ENCODE measurements around the gene BHLHE23.
"Not testable (repeated sequence)": the region's sequence is repeated elsewhere in the genome, so short reads cannot be mapped to it uniquely, and the experiment has no call there.

The BHLHE23 gene

DNA sequence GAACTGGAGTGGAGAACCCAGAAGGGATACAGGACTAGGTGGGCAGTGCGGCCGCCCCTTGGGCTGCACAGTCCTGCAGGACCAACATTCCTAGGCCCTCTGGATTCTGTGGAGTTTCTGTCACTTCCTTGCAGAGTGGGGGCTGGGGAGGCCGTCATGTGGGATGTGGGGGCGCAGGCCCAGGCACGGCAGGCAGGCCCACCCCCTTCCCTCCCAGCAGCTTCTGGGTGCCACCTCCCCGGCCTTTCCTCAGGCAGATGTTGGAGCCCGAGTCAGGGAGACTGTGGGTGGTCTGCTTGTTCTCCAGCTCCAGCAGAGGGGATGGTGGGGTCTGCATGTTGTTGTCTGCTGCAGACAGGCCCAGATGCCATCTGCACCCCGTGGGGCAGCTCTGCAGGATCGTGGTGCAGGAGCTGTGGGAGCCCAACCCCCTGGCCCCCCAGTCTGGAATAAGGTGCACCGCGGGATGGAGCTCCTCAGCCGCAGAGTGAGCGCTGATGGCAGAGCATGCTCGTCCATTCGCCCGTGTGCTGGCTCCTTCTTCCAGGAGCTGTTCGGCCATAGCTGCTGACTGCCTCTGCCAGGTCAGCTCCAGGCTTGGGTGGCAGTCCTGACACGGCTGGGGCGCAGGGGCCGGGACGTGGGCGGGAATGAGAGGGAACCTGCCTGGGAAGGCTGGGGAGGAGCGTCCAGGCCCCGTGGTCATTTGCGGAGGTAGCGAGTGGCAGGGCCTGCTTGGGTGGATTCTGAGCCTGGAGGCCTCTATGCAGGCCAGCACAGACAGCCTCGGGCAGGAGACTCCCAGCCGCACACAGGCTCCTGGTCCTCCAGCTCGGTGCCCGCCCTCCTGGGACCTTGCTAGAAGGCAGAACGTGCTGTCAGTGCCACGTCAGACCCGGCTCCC lies 36.2 kb downstream of the BHLHE23 start:
- no peak for DNase-seq

DNA sequence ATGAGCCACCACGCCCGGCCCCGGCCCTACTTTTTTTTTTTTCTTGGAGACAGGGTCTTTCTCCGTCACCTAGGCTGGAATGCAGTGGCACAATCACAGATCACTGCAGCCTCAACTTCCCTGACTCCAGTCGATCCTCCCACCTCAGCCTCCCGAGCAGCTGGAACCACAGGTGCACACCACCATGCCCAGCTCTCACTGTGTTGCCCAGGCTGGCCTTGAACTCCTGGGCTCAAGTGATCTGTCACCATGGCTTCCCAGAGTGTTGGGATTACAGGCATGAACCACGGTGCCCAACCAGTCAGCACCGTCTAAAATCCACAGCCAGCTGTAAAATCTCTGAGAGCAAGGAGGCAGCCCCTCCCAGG lies 36.8 kb downstream of the BHLHE23 start:
- no peak for DNase-seq

- no peak for DNase-seq
Observed at GRCh38 chr20:62969179-62969760, 37.5 kb downstream of the BHLHE23 start.

DNA sequence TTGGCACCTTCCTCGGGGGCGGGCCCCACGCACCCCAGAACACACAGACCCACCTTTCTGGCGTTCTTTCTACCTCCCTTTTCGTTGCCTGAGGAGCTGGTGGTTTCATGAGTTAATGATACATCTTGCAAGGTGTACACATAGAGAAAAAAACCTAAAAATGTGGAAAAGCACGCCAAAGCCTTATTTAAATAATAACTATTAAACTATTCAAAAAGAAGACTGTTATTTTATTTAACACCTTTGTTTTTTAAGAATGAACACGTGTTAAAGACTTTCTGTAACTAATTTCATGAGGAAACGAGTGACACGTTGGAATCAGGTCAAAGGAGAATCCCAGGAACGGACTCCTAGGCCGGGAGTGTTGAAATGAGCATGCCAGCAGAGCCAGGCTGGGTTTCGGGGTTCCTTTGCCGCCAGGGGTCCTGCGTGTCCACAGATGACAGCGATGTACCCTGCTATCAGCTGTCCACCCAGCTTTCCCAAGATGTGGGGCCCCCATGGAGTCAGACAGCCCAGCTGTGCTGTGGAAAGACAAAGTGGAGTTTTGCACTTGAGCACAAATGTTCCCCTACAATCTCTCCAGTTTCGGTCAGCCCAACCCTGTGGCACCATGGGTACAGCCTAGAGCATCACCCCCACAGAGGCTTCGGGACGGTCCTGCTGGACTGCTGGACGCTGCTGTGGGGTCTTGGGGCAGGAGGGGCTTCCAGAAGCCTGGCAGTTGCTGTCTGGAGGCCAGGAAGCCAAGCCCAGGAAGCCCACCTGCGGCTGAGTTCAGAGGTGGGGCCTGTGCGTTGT lies 38.2 kb downstream of the BHLHE23 start:
- DNase-seq = no peak

GRCh38 chr20:62967628-62968351 lies 39.0 kb downstream of the BHLHE23 start:
- DNase-seq = no peak

DNA sequence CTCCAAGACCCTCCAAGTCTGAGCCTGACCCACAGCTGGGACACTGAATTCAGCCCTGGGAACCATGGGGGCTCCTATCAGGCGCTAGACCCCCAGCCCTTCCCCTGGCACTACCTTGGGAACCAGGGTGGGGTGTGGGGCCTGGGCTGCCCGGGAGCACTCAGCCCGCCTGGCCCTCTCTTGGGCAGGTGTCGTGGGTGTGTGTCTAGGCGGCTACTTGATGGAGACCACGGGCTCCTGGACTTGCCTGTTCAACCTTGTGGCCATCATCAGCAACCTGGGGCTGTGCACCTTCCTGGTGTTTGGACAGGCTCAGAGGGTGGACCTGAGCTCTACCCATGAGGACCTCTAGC lies 39.6 kb downstream of the BHLHE23 start:
- no peak for DNase-seq

DNA sequence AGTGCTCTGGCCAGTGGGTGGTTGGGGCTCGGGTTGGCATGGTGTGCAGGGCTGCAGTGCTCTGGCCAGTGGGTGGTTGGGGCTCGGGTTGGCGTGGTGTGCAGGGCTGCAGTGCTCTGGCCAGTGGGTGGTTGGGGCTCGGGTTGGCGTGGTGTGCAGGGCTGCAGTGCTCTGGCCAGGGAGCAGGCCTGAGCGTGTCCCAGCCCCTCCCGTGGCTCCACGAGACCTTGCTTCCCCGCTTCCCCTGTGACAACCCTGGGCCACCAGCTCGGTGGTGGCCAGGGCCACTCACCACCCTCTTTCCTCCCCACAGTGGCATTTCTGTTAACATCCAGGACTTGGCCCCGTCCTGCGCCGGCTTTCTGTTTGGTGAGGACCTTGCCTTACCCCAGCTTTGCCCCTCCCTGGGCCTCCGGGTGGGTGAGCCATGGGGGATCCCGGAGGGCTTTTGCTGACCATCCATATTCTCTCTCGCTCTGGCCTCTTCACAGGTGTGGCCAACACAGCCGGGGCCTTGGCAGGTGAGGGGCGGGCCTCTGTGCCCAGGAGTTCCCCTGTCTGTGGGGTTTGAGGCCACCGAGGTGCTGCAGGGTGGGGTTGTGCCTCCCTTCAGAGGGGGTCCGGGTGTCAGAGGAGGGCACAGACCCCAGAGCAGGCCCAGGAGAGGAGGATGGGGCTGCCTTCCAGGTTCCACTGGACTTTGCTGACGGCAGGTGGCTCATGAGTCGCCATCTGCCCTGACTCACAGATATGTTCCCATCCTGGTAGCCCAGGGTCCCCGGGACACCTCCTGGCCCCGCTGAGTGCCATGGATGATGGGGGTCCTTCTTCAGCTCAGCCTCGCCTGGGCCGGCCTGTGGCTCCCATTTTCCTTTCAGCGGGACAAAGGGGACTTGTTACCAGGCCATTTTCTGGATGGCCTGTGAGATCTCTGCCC lies 40.3 kb downstream of the BHLHE23 start:
- DNase-seq = no peak

GRCh38 chr20:62965363-62965771 lies 41.4 kb downstream of the BHLHE23 start:
- DNase-seq = no peak

DNA sequence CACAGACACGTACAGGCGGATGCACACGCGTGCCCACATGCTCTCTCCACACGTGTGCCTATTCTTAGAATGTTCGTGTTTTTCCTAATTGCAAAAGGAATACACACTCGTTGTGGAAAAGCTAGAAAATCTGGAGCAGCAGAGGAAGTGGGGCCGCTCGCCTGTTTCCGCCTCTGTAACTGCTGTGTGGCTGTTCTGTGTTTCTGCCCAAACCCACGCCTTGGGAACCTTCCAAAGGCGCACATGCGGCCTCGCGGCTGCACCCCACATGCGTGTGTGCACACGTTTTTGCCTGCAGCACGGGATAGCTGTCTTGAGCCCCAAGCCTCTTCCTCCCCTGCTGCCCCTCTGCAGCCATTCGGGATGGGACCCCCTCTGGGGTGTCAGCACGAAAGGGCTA lies 42.1 kb downstream of the BHLHE23 start:
- DNase-seq = no peak

DNA sequence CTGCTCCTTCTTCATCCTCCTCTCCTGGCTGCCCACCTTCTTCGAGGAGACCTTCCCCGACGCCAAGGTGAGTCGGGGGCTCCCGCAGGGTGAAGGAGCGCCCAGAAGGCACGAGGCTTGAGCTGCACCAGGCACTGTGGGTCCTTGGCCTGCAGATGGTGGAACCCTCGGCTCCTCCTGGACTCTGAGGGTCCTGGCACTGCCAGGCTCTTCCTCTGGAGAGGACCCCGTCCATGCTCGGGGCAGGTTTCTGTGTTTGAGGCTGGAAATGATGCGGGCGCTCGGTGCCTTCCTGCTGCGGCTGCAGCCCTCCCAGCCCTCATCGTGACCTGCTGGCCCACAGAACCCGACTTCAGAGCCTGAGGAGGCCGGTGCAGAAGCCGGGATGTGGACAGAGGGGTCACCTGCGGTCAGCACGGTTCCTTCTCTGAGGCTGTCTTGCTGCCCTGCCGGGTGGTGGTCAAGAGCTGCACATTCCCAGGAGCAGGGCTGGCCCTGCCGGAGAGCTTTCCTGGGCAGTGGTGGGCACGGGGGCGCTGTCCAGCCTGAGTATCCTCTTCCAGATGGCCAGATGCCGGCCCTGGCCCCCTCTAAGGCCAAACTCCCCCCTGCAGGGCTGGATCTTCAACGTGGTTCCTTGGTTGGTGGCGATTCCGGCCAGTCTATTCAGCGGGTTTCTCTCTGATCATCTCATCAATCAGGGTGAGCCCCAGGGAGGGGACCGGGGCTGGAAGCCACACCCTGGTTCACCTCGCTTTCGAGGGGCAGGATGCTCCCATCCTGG lies 43.0 kb downstream of the BHLHE23 start:
- DNase-seq = no peak

- no peak for DNase-seq
Observed at GRCh38 chr20:62962891-62963613, 43.7 kb downstream of the BHLHE23 start.

GRCh38 chr20:62962221-62962879 lies 44.4 kb downstream of the BHLHE23 start:
- no peak for DNase-seq

DNA sequence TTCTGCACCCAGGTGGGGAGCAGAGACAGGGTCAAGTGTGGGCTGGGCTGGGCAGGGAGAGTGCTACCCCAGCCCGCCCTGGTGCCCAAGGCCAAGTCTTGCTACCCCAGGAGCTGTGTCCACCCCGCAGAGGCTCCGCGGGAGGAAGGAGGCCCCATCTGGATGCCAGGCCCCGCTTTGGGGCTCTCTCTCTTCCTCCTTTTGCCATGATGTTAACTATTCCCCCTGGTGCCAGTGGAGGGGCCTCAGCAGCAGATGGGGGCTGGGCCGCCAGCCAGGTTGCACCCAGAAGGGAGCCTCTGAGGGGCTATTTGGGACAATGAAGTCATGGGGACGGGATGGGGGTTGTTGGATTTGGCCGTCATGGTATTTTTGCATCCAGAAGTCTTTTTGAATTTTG lies 45.0 kb downstream of the BHLHE23 start:
- DNase-seq = no peak

GRCh38 chr20:62961310-62961783 lies 45.4 kb downstream of the BHLHE23 start:
- DNase-seq = no peak

DNA sequence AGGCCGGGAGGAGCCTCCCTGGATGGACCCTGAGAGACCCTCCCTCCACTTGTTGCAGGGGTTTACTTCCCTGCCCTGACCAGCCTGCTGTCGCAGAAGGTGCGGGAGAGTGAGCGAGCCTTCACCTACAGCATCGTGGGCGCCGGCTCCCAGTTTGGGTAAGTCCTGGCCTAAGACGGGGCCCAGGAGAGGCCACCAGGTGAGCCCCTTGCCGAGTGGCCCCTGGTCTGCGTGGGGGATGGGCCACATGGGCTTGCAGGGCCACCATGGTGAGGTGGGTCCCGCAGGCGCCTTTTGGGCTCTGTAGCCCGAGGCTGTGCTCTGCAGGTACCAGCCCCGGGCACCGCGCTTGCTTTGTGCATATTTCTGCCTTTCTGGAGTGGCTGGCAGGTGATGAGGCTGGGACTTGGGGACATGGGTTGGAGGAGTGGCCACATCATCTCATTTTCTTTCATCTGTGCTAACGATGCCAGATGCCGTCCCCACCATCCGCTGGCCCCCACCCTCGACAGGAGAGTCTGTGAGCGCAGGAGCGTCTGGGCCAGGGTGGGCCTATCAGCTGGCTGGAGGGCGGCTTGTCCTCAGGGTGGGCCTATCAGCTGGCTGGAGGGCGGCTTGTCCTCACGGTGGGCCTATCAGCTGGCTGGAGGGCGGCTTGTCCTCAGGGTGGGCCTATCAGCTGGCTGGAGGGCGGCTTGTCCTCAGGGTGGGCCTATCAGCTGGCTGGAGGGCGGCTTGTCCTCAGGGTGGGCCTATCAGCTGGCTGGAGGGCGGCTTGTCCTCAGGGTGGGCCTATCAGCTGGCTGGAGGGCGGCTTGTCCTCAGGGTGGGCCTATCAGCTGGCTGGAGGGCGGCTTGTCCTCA lies 46.1 kb downstream of the BHLHE23 start:
- DNase-seq = not testable (repeated sequence)

DNA sequence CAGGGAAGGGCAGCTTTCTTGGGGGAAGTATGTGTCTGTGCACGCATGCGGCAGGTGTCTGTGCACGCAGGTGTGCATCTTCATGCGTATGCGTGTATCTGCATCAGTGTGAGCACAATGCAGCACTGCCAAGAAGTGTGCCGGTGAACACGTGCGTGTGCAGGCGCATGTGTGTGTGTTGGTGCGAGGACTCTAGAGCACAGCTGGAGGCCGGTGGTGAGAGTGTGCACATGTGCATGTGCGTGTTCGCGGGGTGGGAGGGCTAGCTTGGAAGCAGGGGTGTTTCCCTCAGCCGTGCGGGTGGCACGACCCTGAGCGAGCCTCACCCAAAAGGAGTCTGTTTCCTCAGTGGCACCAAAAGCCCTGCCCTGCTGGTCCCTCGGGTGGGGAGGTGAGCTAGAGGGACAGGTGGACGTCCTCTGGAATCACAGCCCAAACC lies 46.7 kb downstream of the BHLHE23 start:
- no peak for DNase-seq

DNA sequence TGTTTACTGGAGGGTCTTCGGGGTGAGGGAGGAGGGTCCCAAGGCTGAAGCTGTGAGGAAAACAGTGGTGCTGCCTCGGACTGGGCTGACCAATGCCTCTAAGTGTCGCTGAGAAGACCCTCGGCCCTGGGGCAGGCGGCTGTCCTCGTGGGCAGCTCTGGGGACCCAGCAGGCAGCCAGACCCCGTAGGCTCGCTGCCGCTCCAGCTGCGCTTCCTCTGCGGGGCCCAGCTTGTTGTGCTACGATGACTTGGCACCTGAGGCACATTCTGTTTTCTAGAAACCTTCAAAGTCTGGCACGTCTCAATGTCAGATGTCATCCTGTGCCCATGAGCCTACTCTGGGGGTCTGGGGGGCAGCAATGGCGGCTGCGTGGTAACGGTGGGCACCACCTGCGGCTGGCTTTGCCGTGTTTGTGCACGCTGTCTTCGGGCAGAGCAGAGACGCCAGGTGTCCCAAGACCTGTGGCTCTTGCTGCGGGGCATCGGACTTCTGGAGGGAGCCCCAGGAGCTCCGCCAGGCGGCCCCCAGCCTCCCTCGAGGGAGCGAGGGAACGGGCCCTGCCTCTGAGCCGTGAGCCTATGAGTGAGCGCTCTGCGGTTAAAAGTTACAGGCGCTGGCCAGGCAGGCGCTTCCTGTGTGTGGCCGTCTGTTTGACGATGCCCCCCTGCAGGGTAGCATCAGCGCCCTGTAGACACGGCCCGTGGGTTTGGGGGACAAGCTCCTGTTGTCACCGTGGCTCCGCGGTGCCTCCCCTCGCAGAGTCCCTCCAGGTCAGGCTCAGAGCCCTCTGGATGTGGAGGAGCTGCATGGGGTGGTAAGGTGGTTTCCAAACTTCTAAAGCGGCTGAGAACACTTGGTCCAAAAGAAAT lies 47.4 kb downstream of the BHLHE23 start:
- DNase-seq = no peak

Measured in OCI-M1 (cell line).